Measurements from ENCODE around the gene CST4.

- TF ChIP-seq, protein P1, sequence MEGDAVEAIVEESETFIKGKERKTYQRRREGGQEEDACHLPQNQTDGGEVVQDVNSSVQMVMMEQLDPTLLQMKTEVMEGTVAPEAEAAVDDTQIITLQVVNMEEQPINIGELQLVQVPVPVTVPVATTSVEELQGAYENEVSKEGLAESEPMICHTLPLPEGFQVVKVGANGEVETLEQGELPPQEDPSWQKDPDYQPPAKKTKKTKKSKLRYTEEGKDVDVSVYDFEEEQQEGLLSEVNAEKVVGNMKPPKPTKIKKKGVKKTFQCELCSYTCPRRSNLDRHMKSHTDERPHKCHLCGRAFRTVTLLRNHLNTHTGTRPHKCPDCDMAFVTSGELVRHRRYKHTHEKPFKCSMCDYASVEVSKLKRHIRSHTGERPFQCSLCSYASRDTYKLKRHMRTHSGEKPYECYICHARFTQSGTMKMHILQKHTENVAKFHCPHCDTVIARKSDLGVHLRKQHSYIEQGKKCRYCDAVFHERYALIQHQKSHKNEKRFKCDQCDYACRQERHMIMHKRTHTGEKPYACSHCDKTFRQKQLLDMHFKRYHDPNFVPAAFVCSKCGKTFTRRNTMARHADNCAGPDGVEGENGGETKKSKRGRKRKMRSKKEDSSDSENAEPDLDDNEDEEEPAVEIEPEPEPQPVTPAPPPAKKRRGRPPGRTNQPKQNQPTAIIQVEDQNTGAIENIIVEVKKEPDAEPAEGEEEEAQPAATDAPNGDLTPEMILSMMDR (IDR thresholded peaks at IDR 0.05): no peak
- TF ChIP-seq ZFX (IDR thresholded peaks at IDR 0.05; ENCODE audit: borderline replicate concordance): no peak
Measured at GRCh38 chr20:23636908-23637281, 51.9 kb downstream of the CST4 start.

Measured in 22Rv1 (cell line).